Right lobe of liver (tissue), 4 donors: ENCODE measurements around the gene CRYBG1.

Experiments
- POLR2A ChIP-seq: fragments of 450-650 bp; IDR thresholded peaks from one replicate; pipeline ENCODE4 v1.6.1; 2017; ENCODE audit warnings: antibody characterized with exemption, mild to moderate bottlenecking
- TF ChIP-seq, protein P1 (sequence below), 4 donors: fragments of 200-600 bp in 3 of 4; fragments of 450-650 bp in 1 of 4; IDR thresholded peaks; one replicate each; pipeline versions ENCODE4 v1.5.1 to v1.8.0; 2016 to 2022; ENCODE audit warnings: antibody characterized with exemption in 4 of 4, mild to moderate bottlenecking in 2 of 4
- donor health status: DM: no; HTN: no; CAD: no.
- donor health status: DM: no; HTN: no; CAD: no.
- donor health status: DM: no; HTN: yes; CAD: no.

DNA sequence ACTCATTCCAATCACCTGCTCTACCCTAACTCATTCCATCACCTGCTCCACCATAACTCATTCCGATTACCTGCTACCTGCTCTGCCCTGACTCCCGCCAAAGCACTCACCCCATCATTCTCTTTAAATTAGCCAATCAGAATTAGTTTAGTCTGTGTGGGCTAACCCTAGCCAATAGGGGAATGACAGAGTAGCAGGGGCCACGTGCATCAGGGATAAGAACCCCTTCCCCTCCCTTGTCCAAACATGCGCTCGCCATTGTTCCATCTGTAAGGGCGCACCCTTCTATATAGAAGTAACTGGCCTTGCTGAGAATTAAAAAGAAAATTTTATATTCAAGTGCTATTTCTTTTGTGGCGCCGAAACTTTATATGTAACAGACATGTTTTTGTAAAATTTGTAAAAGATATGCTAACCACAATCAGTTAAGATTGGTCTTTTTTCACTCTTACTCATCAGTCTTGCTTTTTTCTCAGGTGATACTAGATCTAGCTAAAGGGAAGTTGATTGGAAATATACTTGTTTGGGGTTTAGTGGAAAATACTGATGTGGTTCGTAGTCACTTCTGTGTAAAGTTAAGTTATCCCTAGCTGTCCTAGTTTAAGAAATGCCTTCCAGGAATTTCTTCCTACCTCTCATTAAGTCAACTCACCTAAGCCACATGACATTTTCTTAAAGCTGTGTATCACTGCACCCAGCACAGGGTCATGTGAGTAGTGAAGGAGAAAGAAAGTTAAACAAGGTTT is 252.3 kb downstream of the CRYBG1 start:
- TF ChIP-seq, protein P1, sequence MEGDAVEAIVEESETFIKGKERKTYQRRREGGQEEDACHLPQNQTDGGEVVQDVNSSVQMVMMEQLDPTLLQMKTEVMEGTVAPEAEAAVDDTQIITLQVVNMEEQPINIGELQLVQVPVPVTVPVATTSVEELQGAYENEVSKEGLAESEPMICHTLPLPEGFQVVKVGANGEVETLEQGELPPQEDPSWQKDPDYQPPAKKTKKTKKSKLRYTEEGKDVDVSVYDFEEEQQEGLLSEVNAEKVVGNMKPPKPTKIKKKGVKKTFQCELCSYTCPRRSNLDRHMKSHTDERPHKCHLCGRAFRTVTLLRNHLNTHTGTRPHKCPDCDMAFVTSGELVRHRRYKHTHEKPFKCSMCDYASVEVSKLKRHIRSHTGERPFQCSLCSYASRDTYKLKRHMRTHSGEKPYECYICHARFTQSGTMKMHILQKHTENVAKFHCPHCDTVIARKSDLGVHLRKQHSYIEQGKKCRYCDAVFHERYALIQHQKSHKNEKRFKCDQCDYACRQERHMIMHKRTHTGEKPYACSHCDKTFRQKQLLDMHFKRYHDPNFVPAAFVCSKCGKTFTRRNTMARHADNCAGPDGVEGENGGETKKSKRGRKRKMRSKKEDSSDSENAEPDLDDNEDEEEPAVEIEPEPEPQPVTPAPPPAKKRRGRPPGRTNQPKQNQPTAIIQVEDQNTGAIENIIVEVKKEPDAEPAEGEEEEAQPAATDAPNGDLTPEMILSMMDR (IDR thresholded peaks at IDR 0.05), result no peak
- TF ChIP-seq POLR2A, result no peak
